ENCODE data around the gene MTHFS.
A peak's percentile ranks its signal among the peaks of the same experiment; 100 is the strongest.
"Not testable (repeated sequence)": the region's sequence is repeated elsewhere in the genome, so short reads cannot be mapped to it uniquely, and the experiment has no call there.

The MTHFS gene

GRCh38 chr15:79923515-79924169 is 26.8 kb upstream of the MTHFS start:
- Mint-ChIP-seq H3K4me3 (peak overlapping the region; percentile 92), H3K9me3 (peaks cover 44% of the 10 kb centered on the region), H3K36me3 (ENCODE audit: low read depth) (peaks cover 51% of the 10 kb centered on the region), H3K27me3 (peaks cover 31% of the 10 kb centered on the region), H3K27ac (peak overlapping the region; percentile 92), H3K4me1 (ENCODE audit: low read depth) (peaks cover 8% of the 10 kb centered on the region)
- intact Hi-C loops (cut with micrococcal nuclease) = loop anchor here (1.0 kb wide), 1 partner anchor 26 kb away; the partner anchor contains the start of gene MTHFS

- Mint-ChIP-seq H3K36me3 (ENCODE audit: low read depth) (peaks cover 56% of the 10 kb centered on the region), H3K4me1 (ENCODE audit: low read depth) (peaks cover 8% of the 10 kb centered on the region), H3K27me3 (peaks cover 28% of the 10 kb centered on the region), H3K4me3 (peak overlapping the region; percentile 92), H3K9me3 (peaks cover 50% of the 10 kb centered on the region), H3K27ac (peak overlapping the region; percentile 92)
- intact Hi-C loops (cut with micrococcal nuclease) = loop anchor here (1.0 kb wide), 1 partner anchor 26 kb away; the partner anchor contains the start of gene MTHFS
Observed at GRCh38 chr15:79923079-79923514, 26.3 kb upstream of the MTHFS start.

- H3K27me3 Mint-ChIP-seq = peaks cover 29% of the 10 kb centered on the region
- intact Hi-C loops (cut with micrococcal nuclease) = loop anchor here (1.0 kb wide), 1 partner anchor 25 kb away; the partner anchor contains the start of gene MTHFS
- H3K36me3 Mint-ChIP-seq (ENCODE audit: low read depth) = peaks cover 62% of the 10 kb centered on the region
- peak overlapping the region; percentile 92 for H3K4me3 Mint-ChIP-seq
- peaks cover 8% of the 10 kb centered on the region for H3K4me1 Mint-ChIP-seq (ENCODE audit: low read depth)
- peaks cover 55% of the 10 kb centered on the region for H3K9me3 Mint-ChIP-seq
- peak overlapping the region; percentile 92 for H3K27ac Mint-ChIP-seq
Observed at GRCh38 chr15:79922512-79923078, 25.8 kb upstream of the MTHFS start.

- peaks cover 81% of the 10 kb centered on the region for H3K9me3 Mint-ChIP-seq
- H3K4me1 Mint-ChIP-seq (ENCODE audit: low read depth) = peaks cover 8% of the 10 kb centered on the region
- intact Hi-C loops (cut with micrococcal nuclease) = no loop called here
- H3K27me3 Mint-ChIP-seq = peaks cover 24% of the 10 kb centered on the region
- peaks cover 68% of the 10 kb centered on the region for H3K36me3 Mint-ChIP-seq (ENCODE audit: low read depth)
- no peak overlapping the region for H3K4me3 Mint-ChIP-seq
- H3K27ac Mint-ChIP-seq = no peak overlapping the region
Observed at GRCh38 chr15:79919749-79920511, 23.1 kb upstream of the MTHFS start.

GRCh38 chr15:79919090-79919748 is 22.4 kb upstream of the MTHFS start:
- H3K9me3 Mint-ChIP-seq = peaks cover 88% of the 10 kb centered on the region
- no peak overlapping the region for H3K4me3 Mint-ChIP-seq
- H3K27ac Mint-ChIP-seq = no peak overlapping the region
- peaks cover 68% of the 10 kb centered on the region for H3K36me3 Mint-ChIP-seq (ENCODE audit: low read depth)
- peaks cover 25% of the 10 kb centered on the region for H3K27me3 Mint-ChIP-seq
- intact Hi-C loops (cut with micrococcal nuclease) = no loop called here
- peaks cover 8% of the 10 kb centered on the region for H3K4me1 Mint-ChIP-seq (ENCODE audit: low read depth)

- Mint-ChIP-seq H3K27me3 (peaks cover 22% of the 10 kb centered on the region), H3K9me3 (peaks cover 96% of the 10 kb centered on the region), H3K27ac (no peak overlapping the region), H3K36me3 (ENCODE audit: low read depth) (peaks cover 61% of the 10 kb centered on the region), H3K4me3 (no peak overlapping the region), H3K4me1 (ENCODE audit: low read depth) (peaks cover 8% of the 10 kb centered on the region)
- intact Hi-C loops (cut with micrococcal nuclease) = no loop called here
Observed at GRCh38 chr15:79918278-79918677, 21.5 kb upstream of the MTHFS start.

GRCh38 chr15:79916502-79917132 is 19.8 kb upstream of the MTHFS start:
- Mint-ChIP-seq H3K27me3 (peaks cover 12% of the 10 kb centered on the region), H3K9me3 (peaks cover 86% of the 10 kb centered on the region), H3K36me3 (ENCODE audit: low read depth) (peaks cover 47% of the 10 kb centered on the region), H3K4me1 (ENCODE audit: low read depth) (no peaks in the 10 kb centered on the region), H3K27ac (no peak overlapping the region), H3K4me3 (no peak overlapping the region)
- intact Hi-C loops (cut with micrococcal nuclease) = no loop called here

- H3K27me3 Mint-ChIP-seq; H3K27ac Mint-ChIP-seq; H3K4me3 Mint-ChIP-seq; intact Hi-C loops (cut with micrococcal nuclease); H3K4me1 Mint-ChIP-seq (ENCODE audit: low read depth): not testable (repeated sequence)
- peaks cover 79% of the 10 kb centered on the region for H3K9me3 Mint-ChIP-seq
- H3K36me3 Mint-ChIP-seq (ENCODE audit: low read depth) = peaks cover 40% of the 10 kb centered on the region
Observed at GRCh38 chr15:79915776-79916501, 19.1 kb upstream of the MTHFS start.

- Mint-ChIP-seq H3K36me3 (ENCODE audit: low read depth) (peaks cover 32% of the 10 kb centered on the region), H3K27ac (no peak overlapping the region), H3K27me3 (peaks cover 12% of the 10 kb centered on the region), H3K4me3 (no peak overlapping the region), H3K4me1 (ENCODE audit: low read depth) (peaks cover 8% of the 10 kb centered on the region), H3K9me3 (peaks cover 76% of the 10 kb centered on the region)
- intact Hi-C loops (cut with micrococcal nuclease) = no loop called here
Observed at GRCh38 chr15:79914728-79915127, 17.9 kb upstream of the MTHFS start.

- H3K27me3 Mint-ChIP-seq; H3K4me1 Mint-ChIP-seq (ENCODE audit: low read depth); H3K36me3 Mint-ChIP-seq (ENCODE audit: low read depth); H3K4me3 Mint-ChIP-seq; H3K27ac Mint-ChIP-seq; intact Hi-C loops (cut with micrococcal nuclease): not testable (repeated sequence)
- H3K9me3 Mint-ChIP-seq = peaks cover 29% of the 10 kb centered on the region
Observed at GRCh38 chr15:79909556-79910335, 12.9 kb upstream of the MTHFS start.

- Mint-ChIP-seq H3K4me1 (ENCODE audit: low read depth) (peaks cover 24% of the 10 kb centered on the region), H3K27me3 (peaks cover 19% of the 10 kb centered on the region), H3K27ac (no peak overlapping the region), H3K36me3 (ENCODE audit: low read depth) (no peaks in the 10 kb centered on the region), H3K9me3 (no peaks in the 10 kb centered on the region), H3K4me3 (no peak overlapping the region)
- intact Hi-C loops (cut with micrococcal nuclease) = no loop called here
Observed at GRCh38 chr15:79904271-79904670, 7.5 kb upstream of the MTHFS start.

GRCh38 chr15:79903626-79904025 is 6.8 kb upstream of the MTHFS start:
- intact Hi-C loops (cut with micrococcal nuclease) = no loop called here
- Mint-ChIP-seq H3K27me3 (peaks cover 19% of the 10 kb centered on the region), H3K4me3 (no peak overlapping the region), H3K4me1 (ENCODE audit: low read depth) (peaks cover 24% of the 10 kb centered on the region), H3K36me3 (ENCODE audit: low read depth) (no peaks in the 10 kb centered on the region), H3K27ac (no peak overlapping the region), H3K9me3 (no peaks in the 10 kb centered on the region)
